Fibroblast of peridontal ligament (primary cell): ENCODE measurements around the gene CCL4L2.
"Not testable (repeated sequence)": the region's sequence is repeated elsewhere in the genome, so short reads cannot be mapped to it uniquely, and the experiment has no call there.

Experiments used
- DNase-seq: peaks from one replicate; pipeline ENCODE4 v3.0.0-alpha.2; 2010; ENCODE audit errors: extremely low read depth

Gene CCL4L2

GRCh38 chr17:36195434-36196130 is 15.3 kb upstream of the CCL4L2 start:
- no peak for DNase-seq

GRCh38 chr17:36196131-36196486 is 14.8 kb upstream of the CCL4L2 start:
- DNase-seq, result no peak

- no peak for DNase-seq
These were observed 13.5 kb upstream of the CCL4L2 start for GRCh38 chr17:36197387-36197703.

- DNase-seq, result no peak
These were observed 11.9 kb upstream of the CCL4L2 start for GRCh38 chr17:36198831-36199465.

GRCh38 chr17:36201102-36201501 is 9.8 kb upstream of the CCL4L2 start:
- DNase-seq, result not testable (repeated sequence)

GRCh38 chr17:36201506-36201905 is 9.4 kb upstream of the CCL4L2 start:
- DNase-seq, result not testable (repeated sequence)

- DNase-seq, result no peak
These were observed 7.5 kb upstream of the CCL4L2 start for GRCh38 chr17:36203335-36203734.

- DNase-seq, result no peak
These were observed 6.0 kb upstream of the CCL4L2 start for GRCh38 chr17:36204724-36205500.

- DNase-seq, result no peak
These were observed 5.0 kb upstream of the CCL4L2 start for GRCh38 chr17:36205637-36206485.

- not testable (repeated sequence) for DNase-seq
These were observed 4.4 kb upstream of the CCL4L2 start for GRCh38 chr17:36206486-36206821.

GRCh38 chr17:36207383-36207782 is 3.5 kb upstream of the CCL4L2 start:
- DNase-seq, result not testable (repeated sequence)

GRCh38 chr17:36209575-36209974 is 1.3 kb upstream of the CCL4L2 start:
- no peak for DNase-seq

- not testable (repeated sequence) for DNase-seq
These were observed 815 bp downstream of the CCL4L2 start for GRCh38 chr17:36211484-36212271.

- no peak for DNase-seq
These were observed 1.4 kb downstream of the CCL4L2 start for GRCh38 chr17:36212272-36212605.

- DNase-seq, result no peak
These were observed 2.1 kb downstream of the CCL4L2 start for GRCh38 chr17:36212966-36213365.

GRCh38 chr17:36213695-36214094 is 2.8 kb downstream of the CCL4L2 start:
- no peak for DNase-seq

- no peak for DNase-seq
These were observed 4.1 kb downstream of the CCL4L2 start for GRCh38 chr17:36214918-36215317.

- DNase-seq, result not testable (repeated sequence)
These were observed 4.8 kb downstream of the CCL4L2 start for GRCh38 chr17:36215406-36216308.

- not testable (repeated sequence) for DNase-seq
These were observed 8.7 kb downstream of the CCL4L2 start for GRCh38 chr17:36219556-36219955.
